Coronary artery (tissue), 2 donors: ENCODE data around the gene SHISA2.

Source experiments
- DNase-seq: peaks from one replicate; pipeline ENCODE4 v3.0.0-alpha.2; 2017; ENCODE audit warnings: low spot score
- H3K27ac ChIP-seq, 2 donors: fragments of 200-600 bp; sonication (generic); one replicate each; pipeline ENCODE4 v1.5.1; 2016 to 2019
- H3K4me3 ChIP-seq: fragments of 200-600 bp; sonication (generic); 2 replicates; pipeline ENCODE4 v1.5.1; 2016; ENCODE audit warnings: mild to moderate bottlenecking, moderate library complexity
- TF ChIP-seq, protein P1 (sequence below): fragments of 200-600 bp; sonication (generic); IDR thresholded peaks from one replicate; pipeline ENCODE4 v1.5.1; 2019; ENCODE audit warnings: antibody characterized with exemption

The SHISA2 gene

DNA sequence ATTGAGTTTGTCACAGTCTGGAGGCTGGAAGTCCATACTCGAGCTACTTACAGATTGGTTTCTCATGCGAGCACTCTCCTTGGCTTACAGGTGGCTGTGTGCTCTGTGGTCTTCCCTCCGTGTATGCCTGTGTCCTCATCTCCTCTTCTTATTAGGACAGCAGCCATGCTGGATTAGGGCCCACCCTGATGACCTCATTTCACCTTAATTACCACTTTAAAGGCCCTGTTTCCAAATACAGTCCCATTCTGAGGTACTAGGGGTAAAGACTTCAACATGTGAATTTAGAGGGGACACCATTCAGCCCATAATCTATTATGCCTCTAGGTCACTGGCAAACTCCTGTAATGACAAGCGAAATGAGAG, 40.6 kb downstream of the SHISA2 start:
- TF ChIP-seq, protein P1, sequence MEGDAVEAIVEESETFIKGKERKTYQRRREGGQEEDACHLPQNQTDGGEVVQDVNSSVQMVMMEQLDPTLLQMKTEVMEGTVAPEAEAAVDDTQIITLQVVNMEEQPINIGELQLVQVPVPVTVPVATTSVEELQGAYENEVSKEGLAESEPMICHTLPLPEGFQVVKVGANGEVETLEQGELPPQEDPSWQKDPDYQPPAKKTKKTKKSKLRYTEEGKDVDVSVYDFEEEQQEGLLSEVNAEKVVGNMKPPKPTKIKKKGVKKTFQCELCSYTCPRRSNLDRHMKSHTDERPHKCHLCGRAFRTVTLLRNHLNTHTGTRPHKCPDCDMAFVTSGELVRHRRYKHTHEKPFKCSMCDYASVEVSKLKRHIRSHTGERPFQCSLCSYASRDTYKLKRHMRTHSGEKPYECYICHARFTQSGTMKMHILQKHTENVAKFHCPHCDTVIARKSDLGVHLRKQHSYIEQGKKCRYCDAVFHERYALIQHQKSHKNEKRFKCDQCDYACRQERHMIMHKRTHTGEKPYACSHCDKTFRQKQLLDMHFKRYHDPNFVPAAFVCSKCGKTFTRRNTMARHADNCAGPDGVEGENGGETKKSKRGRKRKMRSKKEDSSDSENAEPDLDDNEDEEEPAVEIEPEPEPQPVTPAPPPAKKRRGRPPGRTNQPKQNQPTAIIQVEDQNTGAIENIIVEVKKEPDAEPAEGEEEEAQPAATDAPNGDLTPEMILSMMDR: no peak
- Histone ChIP-seq H3K27ac (no peak overlapping the region), H3K4me3 (no peak overlapping the region)
- DNase-seq: no peak

DNA sequence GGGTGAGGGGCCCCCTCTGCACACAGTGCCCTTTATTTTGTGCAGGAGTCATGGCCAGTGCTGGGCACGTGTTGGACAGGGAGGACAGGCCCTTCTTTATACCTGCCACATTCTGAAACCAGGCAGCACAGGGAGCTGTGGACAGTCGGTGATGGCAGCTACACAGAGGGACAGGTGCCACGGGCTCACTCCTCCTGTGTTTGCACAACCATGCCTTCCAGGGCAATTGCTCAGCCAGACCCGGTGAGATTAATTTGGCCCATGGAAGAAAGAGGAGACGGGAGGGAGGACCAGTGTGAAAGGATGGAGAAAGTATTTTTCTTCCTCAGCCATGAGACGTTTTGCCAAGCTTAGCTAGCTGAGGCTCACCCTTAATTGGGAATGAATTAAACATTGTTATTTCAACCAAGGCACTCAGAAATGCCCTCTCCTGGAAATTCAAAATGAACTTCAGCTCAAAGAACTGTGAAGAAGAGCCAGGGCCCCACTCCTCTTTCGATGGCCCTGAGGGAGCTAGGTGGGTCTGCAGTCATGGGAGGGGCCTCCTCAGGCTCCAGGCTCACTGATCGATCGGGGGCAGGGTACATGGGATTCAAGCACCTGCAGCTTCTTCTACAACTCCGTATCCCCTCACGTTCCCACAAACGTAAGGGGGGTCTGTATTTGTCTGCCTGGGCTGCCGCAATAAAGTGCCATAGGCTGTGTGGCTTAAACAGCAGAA, 41.2 kb downstream of the SHISA2 start:
- no peak for DNase-seq
- TF ChIP-seq, protein P1: no peak
- H3K27ac ChIP-seq: no peak overlapping the region
- H3K4me3 ChIP-seq: no peak overlapping the region

DNA sequence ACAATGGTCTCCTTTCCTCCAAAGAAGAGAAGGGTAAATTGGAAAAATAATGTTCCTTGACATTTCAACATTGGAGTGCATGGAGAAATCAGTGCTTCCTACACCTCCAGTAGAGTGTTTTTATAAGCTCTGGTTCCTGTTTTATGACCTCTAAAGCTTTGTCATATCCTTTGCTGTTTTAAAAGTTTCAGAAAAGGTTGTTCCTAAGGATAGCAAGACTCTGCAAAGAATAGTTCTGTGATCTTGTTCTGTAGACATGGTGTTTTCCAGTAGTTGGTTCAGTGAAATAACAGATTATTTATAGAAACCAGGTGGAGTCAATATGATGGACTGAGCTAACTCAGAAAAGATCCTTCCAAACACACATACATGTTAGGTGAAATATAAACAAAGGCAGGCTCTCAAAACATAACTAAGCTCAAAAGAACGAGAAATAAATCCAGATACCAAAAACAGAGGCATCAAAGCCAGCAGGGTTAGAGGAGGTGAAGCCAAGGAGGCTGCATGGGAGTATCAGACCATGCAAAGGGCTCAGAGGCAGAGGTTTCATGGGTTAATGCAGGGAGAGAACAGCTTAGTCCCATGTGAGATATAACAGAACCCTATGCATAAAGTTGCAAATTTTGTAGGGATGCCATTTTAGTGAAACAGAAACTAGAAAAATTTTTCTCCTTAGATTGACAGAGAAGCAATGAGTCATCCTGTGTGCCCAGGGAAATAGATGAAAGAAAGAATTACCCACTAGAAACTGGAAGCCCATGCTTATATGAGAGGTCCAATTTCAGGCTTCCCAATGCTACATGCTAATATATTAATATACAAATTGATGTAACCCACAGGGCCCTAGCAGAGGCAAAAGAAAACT, 44.3 kb downstream of the SHISA2 start:
- no peak overlapping the region for H3K4me3 ChIP-seq
- TF ChIP-seq, protein P1: no peak
- H3K27ac ChIP-seq: no peak overlapping the region

More for the DNA sequence above, 44.3 kb downstream of the SHISA2 start:
- DNase-seq: no peak
